Progenitor cell of endocrine pancreas (in vitro differentiated cells): ENCODE results near the gene CDCP1. TPM values are rescaled to one million over a fixed set of nuclear protein-coding genes. Genes with fewer than 3 reads are reported as not detected.
"Not testable (repeated sequence)": the region's sequence is repeated elsewhere in the genome, so short reads cannot be mapped to it uniquely, and the experiment has no call there.

Experiments
- DNase-seq: peaks from one replicate; pipeline ENCODE4 v3.0.0; 2021; ENCODE audit warnings: low spot score; ENCODE audit not compliant: unreplicated experiment
- H3K27ac Mint-ChIP-seq: 2 replicates; pipeline ENCODE4 v1.8.0; 2021; ENCODE audit warnings: mild to moderate bottlenecking, moderate library complexity, mixed read lengths
- H3K27me3 Mint-ChIP-seq: 2 replicates; pipeline ENCODE4 v1.8.0; 2021; ENCODE audit warnings: mixed read lengths
- H3K36me3 Mint-ChIP-seq: 2 replicates; pipeline ENCODE4 v1.8.0; 2022; ENCODE audit warnings: mixed read lengths; ENCODE audit not compliant: insufficient read depth
- H3K4me1 Mint-ChIP-seq: 2 replicates; pipeline ENCODE4 v1.8.0; 2021; ENCODE audit warnings: low read depth, mixed read lengths
- H3K4me3 Mint-ChIP-seq: 2 replicates; pipeline ENCODE4 v1.8.0; 2021; ENCODE audit warnings: low read depth, mild to moderate bottlenecking, moderate library complexity, mixed read lengths
- H3K9me3 Mint-ChIP-seq: 2 replicates; pipeline ENCODE4 v1.8.0; 2021; ENCODE audit warnings: low read depth, mixed read lengths
- CTCF ChIP-seq: fragments of 200-600 bp; sonication (generic); IDR thresholded peaks from one replicate; pipeline ENCODE4 v1.5.0; 2021; ENCODE audit warnings: antibody characterized with exemption, mild to moderate bottlenecking; ENCODE audit not compliant: unreplicated experiment
- total RNA-seq: library from RNA; stranded (reverse); gene quantifications from 2 replicates; pipeline ENCODE4 v1.2.1, GENCODE V29; 2021

CDCP1 gene
- total RNA-seq, 1 donor from 2014 or later = 15.3 TPM

- Mint-ChIP-seq H3K9me3 (no peaks in the 10 kb centered on the region), H3K27me3 (peaks cover 10% of the 10 kb centered on the region), H3K4me3 (no peak overlapping the region), H3K4me1 (peaks cover 27% of the 10 kb centered on the region), H3K36me3 (no peaks in the 10 kb centered on the region), H3K27ac (peak overlapping the region; percentile 49)
- no peak for DNase-seq
- no peak for TF ChIP-seq CTCF
Observed at GRCh38 chr3:45057557-45057956, 88.6 kb downstream of the CDCP1 start.

GRCh38 chr3:45056608-45057301 is 89.4 kb downstream of the CDCP1 start:
- H3K4me1 Mint-ChIP-seq = peaks cover 27% of the 10 kb centered on the region
- no peaks in the 10 kb centered on the region for H3K36me3 Mint-ChIP-seq
- no peak for DNase-seq
- no peaks in the 10 kb centered on the region for H3K9me3 Mint-ChIP-seq
- H3K4me3 Mint-ChIP-seq = no peak overlapping the region
- H3K27me3 Mint-ChIP-seq = peaks cover 7% of the 10 kb centered on the region
- no peak for TF ChIP-seq CTCF
- no peak overlapping the region for H3K27ac Mint-ChIP-seq

DNA sequence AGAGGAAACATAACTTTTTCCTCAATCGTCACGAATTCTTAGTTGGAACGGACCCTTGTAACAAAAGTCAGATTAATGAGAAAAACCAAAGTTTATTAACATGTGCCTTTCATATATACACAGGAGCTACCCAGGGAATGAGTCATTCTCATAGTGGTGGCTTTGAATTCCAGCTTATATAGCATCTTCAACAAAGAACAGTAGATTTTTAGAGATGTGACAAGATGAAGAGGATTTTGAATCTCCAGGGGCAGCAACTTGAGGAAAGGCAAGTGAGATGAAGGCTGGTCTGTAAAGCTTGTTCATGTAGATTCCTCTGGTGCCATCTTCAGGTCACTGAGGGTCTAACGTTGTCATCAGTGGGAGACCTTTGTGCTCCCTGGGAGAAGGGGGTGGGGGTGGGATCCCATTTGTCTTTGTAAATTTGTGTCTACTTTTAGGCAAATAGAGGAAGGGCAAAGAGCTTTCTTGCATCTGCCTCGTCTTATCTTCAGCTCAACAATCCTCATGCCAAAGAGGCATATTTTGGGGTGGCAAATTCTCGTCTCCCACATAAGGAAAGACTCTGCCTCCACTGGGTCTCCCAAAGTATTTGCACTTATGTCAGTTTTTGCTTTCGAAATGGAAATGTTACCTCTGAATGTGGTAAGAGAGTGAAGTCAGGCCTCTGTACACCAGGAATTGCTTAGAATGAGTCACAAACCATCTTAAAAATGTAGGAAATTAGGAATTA is 90.6 kb downstream of the CDCP1 start:
- H3K9me3 Mint-ChIP-seq = no peaks in the 10 kb centered on the region
- peaks cover 9% of the 10 kb centered on the region for H3K27me3 Mint-ChIP-seq
- DNase-seq = no peak
- H3K27ac Mint-ChIP-seq = no peak overlapping the region
- no peak for TF ChIP-seq CTCF
- no peaks in the 10 kb centered on the region for H3K36me3 Mint-ChIP-seq
- H3K4me3 Mint-ChIP-seq = no peak overlapping the region
- peaks cover 24% of the 10 kb centered on the region for H3K4me1 Mint-ChIP-seq

- DNase-seq = no peak
- H3K27ac Mint-ChIP-seq = no peak overlapping the region
- H3K9me3 Mint-ChIP-seq = no peaks in the 10 kb centered on the region
- H3K27me3 Mint-ChIP-seq = peaks cover 14% of the 10 kb centered on the region
- H3K4me3 Mint-ChIP-seq = no peak overlapping the region
- no peaks in the 10 kb centered on the region for H3K36me3 Mint-ChIP-seq
- no peak for TF ChIP-seq CTCF
- H3K4me1 Mint-ChIP-seq = peaks cover 19% of the 10 kb centered on the region
Observed at GRCh38 chr3:45055032-45055410, 91.2 kb downstream of the CDCP1 start.

DNA sequence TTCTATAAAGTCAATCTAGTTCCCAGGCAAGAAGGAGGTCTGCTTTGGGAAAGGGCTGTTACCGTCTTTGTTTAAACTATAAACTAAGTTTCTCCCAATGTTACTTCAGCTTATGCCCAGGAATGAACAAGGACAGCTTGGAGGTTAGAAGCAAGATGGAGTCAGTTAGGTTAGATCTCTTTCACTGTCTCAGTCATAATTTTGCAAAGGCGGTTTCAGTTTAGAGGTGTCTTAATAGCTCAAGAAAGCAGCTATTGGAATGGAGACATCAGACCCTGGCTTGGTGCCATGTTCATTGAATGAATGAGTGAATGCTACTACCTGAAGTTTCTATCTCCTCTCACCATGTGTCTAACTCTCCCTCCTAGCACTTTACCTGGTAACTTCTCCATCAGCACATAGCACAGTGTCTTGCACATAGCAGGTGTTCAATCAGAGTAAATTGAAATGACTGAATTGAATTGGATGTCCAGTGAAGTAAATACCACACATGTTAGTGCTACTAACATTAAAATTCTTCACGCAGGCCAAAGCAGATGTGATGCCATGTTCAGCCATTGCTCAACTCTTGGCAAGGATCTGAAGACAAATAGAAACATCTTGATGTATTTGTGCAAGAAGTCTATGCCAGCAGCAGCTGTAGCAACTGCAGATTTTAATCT is 91.9 kb downstream of the CDCP1 start:
- no peak overlapping the region for H3K27ac Mint-ChIP-seq
- no peak for TF ChIP-seq CTCF
- no peak overlapping the region for H3K4me3 Mint-ChIP-seq
- H3K27me3 Mint-ChIP-seq = peaks cover 21% of the 10 kb centered on the region
- H3K4me1 Mint-ChIP-seq = peaks cover 17% of the 10 kb centered on the region
- H3K9me3 Mint-ChIP-seq = no peaks in the 10 kb centered on the region
- DNase-seq = no peak
- no peaks in the 10 kb centered on the region for H3K36me3 Mint-ChIP-seq

DNA sequence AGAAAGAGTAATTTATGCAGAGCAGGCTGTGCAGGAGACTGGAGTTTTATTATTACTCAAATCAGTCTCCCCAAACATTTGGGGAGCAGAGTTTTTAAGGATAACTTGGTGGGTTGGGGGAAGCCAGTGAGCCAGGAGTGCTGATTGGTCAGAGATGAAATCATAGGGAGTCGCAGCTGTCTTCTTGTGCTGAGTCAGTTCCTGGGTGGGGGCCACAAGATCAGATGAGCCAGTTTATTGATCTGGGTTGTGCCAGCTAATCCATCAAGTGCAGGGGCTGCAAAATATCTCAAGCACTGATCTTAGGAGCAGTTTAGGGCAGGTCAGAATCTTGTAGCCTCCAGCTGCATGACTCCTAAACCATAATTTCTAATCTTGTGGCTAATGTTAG is 92.4 kb downstream of the CDCP1 start:
- H3K27me3 Mint-ChIP-seq = peaks cover 25% of the 10 kb centered on the region
- H3K27ac Mint-ChIP-seq, H3K9me3 Mint-ChIP-seq, H3K4me3 Mint-ChIP-seq, DNase-seq, H3K36me3 Mint-ChIP-seq: not testable (repeated sequence)
- peaks cover 17% of the 10 kb centered on the region for H3K4me1 Mint-ChIP-seq
